HG03521 (cell line): Measurements from ENCODE around the gene FCSK.
"Not testable (repeated sequence)": the region's sequence is repeated elsewhere in the genome, so short reads cannot be mapped to it uniquely, and the experiment has no call there.

Source experiments
- ATAC-seq: cut with Tn5 transposase; IDR thresholded peaks from one replicate; pipeline ENCODE4 v1.9.1; 2021; ENCODE audit warnings: mild to moderate bottlenecking, moderate library complexity; ENCODE audit not compliant: unreplicated experiment

The FCSK gene

DNA sequence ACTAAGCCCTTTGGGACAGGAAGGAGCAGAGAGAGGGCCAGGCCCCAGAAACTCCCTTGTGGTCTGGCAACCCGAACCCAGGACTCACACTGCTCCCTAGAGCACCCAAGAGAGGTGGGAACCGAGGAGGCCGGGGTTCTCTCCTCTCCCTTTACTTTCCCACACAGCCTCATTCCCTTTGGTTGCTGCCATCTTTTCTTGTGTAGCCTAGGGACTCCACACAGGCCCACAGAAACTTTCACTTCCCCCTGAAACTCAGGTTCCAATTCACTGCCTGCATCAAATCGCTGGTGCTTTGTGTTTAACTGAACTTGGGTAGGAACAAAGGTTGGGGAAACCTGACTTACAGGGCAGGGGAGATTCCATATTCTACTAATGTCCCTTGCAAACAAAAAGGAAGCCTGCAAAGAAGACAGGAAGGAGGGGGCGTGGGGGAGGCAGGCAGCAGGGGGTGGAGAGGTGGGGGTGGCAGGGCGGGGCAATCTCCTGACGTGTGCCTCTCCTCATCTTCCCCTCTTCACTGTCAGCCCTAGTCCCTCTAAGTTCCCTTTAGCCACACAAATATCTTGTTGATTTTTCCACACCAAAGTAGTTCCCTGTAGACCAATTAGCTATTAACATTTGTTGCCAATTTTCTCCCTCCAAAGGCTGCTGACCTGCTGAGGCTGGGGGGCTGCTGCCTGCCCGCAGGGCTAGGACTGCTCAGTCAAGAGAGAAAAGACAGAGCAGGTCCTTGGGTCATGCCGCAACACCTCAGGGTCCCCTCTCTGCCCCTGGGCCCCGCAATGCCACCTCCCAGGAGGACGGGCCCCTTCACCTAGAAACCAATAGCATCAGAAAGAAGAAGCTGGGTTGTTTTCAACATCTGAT lies 23.5 kb upstream of the FCSK start:
- ATAC-seq = peak; percentile 47

DNA sequence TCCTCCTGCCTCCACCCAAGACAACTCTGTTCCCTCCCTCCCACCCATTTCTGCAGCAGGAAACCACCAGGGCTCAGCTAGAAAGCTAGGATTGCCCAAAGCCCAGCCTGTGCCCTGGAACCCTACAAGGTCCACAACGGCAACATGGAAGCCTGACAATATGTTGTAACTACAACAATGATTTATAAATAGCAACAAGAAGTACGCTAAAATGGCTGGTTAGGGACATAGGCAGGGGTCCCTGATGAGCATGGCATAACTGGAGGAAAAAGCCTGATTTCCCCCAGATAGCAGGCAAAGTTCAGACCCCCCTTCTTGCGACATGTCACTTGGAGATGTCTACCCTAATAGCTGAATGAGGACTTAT lies 22.1 kb upstream of the FCSK start:
- no peak for ATAC-seq

DNA sequence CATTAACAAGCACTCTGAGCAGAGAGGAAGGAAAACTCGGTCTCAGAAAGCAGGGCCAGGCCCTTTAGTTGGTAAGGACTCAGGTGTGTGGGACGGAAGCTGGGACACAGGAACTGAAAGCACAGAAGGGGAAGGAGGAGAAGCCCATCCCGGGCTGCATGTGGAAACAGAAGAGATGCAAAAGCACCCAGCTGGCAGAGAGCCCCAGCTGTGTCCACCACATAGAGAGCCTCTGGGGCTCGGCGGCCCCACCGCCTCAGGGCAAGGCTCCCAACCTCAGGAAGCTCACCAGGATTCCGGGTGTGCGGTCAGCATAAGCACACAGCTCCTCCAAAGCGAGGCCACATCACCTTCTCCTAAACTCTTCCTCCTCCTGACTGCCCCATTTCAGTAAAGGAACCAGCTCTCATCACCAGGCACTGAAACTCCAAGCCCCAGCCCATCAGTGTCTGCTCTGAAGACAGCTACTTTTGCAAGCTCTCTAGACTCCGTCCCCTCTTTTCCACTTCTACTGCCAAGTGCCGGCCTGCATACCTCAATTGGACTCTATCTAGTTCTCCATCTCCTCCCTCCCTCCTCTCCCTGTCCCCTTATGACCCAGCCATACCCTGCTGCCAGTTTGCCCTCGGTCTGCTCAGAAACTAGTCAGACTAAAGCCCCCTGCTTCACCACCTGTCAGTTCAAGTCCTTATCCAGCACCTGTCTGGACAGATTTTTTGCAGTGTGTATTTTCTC lies 21.5 kb upstream of the FCSK start:
- ATAC-seq = no peak

DNA sequence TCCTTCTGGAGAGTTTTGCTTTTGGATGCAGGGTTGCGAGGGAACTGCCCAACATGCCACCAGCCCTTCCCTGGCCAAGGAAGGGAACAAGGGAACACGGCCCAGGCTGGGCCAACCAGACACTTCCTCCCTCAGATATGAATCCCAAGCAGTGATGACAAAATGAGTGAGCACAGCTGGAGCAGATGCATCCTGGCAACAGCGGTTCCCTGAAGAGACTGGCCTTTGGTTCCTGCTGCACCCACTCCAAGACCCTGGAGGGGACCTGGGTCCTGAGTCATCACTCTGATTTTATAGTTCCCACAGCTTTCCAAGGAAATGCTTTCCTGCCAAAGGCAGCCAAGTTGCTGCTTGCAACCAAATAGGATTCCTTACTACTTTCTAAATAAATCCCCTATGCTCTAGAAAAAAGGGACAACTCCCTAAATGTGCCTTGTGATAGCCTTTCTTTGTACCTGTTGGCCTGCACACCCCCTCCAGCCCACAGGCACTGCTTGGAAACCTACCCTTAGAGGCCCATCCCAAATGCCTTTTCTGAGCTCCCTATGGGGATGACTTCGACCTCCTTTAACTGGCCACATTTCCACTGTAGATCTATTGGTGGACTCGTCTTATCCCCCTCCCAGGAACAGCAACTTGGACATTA lies 20.8 kb upstream of the FCSK start:
- ATAC-seq = no peak

DNA sequence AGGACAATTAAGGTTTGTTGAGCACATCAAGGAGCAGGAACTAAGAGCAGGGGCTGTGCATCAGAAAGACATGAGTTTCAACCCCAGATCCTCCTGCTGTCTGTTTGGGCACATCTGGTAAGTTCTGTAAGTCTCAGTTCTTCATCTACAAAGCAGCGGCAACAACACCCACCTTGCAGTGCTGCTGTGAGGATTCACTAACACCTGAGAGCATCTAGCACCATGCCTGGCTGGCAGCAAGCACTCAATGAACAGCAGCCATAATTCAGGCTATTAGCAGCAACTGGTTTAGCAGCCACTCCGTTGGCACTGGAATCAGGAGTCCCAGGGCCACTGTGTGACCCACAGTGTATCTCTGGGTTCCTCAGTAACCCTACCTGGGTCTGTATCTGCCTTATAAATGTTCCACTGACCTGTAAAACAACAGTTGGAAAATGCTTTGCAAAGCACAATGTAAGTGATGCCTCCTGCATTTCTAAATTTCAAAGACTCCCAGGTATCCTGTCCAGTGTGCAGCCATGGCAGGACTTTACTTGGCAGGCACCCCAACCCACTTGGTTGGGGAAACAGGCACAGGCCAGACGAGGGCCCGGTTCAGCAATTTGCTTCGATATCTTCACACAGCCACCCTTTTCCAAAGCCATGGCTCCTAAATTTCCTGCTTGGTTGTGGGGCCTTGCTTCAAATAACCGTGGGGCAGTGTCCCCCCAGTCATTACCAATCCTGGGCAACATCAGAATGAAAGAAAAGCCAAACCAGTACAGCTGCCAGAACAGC lies 19.7 kb upstream of the FCSK start:
- no peak for ATAC-seq

DNA sequence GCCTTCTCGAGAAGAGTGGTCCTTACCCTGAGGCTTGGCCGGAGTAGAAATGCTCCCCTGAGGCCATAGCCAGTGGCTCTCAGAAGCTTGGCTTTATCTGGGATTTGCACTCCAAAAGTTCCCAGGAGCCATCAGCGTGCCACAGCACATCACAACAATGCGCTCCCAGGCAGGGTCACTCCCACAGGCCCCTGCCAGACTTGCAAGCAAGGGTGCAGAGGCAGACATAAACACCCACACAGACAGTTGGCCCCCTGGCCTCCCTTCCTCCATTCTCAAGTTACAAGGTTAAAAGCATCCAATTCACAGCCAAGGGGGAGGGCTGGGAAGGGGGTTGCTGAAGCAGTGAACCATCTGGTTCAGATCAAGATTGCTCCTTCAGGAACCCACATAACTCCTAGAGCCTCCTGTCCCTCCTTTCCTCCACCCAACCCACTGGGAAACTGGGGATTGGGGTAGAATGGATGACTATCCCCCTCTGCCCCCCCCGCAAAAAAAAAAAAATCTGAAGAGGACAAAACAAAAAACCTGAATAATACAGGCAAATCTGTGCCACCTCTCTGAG lies 17.3 kb upstream of the FCSK start:
- ATAC-seq = no peak

DNA sequence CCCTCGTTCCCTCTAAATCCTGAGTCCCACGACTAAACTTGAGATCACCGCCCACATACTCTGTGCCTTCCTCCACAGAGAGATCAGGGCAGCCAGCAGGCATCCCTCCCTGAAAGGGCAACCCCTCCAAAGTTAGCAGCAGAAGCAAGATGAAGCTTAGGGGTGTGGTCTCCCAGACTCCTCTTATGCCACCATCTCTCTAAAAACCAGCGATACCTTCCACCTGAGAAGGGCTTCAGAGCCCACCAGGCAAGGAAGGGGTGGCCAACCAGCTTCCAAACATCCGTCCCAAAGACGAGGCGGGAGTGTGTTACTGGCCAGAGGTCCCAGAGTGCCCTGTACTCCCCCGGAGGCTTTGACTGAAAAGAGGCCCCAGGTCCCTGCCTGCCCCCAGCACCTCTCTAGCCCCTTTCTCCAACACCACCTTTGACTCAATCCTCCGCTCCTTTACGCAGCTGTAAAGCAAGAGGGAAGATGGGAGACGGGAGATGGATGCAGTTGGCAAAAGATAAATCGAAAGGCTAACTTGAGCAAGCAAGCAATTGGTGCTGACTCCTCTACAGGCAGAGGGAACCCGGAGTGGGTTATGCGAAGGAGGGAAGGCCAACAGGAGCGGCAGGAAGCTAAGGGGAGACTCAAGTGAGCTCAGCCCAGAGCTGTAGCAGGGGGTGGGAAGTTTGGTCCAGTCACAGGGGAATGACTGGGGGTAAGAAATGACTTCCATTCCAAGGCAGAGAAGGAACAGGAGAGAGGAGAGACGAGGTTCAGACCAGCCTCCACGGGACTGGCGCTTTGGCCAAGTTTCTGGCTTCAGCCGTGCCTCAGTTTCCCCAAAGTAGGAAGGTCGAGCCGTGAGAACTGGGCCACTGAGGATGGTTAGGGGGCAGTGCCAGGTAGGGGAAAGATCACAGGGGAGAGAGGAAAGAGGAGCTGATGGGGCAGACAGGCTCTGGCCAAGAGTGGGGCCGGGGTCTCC lies 16.5 kb upstream of the FCSK start:
- ATAC-seq = no peak

DNA sequence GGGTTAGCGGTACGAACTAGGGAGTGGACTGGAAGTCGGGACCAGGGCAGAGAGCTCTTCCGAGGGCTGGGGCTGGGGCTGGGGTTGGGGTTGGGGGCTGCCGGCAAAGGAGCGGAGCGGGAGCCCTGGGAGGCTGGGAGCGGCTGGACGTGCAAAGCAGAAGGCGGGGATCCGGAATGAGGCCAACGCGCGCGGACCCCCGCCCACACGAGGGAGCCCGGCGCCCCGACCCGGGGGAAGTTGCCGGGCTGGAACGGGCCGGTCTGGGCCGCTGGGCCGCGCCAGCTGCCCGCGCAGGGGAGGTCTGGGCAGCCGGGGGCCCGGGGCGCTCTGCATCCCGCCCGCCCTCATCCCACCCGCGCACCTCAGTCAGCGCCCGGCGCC lies 15.8 kb upstream of the FCSK start:
- ATAC-seq = no peak

DNA sequence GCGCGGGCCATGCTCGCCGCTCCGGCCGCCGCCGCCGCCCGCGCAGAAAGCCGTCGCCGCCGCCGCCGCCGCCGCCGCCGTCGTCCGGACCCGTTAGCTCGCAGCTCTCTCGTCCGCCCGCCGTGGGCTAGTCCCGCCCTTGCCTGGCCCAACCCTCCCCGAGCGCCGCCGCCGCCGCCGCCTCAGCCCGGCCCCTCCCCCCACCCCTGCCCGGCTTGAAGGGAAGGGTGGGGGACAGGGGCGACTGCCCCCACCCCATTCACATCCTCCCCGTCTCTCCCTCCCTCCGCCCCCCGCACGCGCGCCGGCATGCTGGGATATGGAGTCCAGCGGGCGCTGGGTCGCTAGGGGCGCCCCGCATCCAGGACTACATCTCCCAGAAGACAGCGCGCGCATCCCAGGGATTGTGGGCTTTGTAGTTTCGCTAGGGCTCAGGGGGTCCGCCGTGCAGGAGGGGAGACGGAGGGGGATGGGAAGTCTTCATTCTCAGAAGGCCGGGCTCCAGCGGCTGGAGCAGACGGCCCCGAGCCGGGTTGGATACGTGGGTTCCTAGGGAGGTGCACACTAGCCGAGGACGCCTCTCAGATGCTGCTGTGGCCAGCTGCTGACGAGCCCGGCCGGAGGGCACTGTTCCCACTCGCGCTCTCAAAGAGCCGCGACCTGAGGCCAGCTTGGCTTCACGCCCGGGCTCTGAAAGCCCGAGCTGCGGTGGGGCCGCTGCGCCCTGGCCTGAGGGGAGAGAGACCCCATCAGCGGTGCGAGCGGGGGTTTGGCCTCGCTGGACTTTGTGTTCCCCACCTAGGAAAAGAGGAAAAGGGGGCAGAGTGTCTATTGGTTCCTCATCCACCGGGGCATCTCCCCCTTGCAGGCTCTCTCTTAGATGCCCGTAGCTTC lies 15.2 kb upstream of the FCSK start, which contains the start of gene ST3GAL2:
TSS of gene ST3GAL2 (minus strand) at position 132 of the 894 bp plus-strand sequence. CDS start 40,570 bp downstream, outside the sequence.
- peak; percentile 86 for ATAC-seq

DNA sequence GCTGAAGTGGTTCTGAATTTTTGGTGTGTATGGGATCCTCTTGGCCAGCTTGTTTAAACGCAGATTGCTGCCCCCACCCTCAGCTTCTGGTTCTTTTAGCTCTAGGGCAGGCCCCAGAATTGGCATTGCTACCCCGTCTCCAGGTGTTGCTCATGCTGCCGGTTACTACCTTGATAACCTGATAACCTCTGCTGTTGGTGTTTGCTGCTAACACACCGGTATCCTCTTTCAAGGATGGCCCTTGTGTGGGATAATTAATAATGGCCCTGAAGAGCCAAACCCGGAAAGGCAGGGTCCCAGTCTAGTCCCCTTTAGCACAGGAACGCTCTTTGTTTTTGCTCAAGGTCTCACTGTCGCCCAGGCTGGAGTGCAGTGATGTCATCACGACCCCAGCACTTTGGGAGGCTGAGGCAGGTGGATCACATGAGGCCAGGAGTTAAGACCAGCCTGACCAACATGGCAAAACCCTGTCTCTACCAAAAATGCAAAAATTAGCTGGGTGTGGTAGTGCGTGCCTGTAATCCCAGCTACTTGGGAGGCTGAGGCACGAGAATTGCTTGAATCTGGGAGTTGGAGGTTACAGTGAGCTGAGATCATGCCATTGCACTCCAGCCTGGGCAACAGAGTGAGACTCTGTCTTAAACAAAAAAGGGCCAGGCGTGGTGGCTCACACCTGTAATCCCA lies 14.2 kb upstream of the FCSK start:
- ATAC-seq = no peak

DNA sequence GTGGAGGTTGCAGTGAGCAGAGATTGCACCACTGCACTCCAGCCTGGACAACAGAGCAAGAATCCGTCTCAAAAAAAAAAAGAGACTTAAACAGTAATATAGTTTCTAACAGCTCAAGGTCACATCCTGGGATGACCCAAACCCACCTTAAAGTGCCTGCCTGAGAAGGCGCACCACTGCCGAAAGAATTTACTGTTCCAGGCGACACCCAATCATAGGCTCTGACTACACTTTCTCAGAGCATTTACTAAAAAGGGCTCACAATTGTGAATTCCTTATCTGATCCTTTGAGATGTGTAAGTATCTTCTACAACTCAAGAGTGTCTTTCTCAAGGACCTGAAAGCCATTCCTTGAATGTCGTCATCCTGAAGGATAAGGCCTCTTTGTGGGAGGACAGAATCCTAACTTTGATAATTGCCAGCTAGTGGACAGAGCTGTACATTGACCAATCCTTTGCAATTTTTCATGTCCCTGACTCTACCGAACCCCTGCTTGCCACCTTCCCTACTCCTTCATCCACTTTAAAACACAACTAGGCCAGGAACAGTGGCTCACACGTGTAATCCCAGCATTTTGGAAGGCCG lies 12.9 kb upstream of the FCSK start:
- ATAC-seq = no peak

DNA sequence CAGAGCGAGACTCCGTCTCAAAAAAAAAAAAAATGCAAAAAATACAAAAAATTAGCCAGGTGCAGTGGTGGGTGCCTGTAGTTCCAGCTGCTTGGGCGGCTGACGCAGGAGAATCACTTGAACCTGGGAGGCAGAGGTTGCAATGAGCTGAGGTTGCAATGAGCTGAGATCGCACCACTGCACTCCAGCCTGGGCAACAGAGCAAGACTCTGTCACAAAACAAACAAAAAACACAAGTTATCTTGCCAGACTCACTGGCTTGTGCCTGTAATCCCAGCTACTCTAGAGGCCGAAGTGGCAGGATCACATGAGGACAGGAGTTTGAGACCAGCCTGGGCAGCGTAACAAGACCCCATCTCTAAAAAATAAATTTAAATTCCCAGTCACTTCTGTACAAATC lies 12.1 kb upstream of the FCSK start:
- ATAC-seq = no peak

DNA sequence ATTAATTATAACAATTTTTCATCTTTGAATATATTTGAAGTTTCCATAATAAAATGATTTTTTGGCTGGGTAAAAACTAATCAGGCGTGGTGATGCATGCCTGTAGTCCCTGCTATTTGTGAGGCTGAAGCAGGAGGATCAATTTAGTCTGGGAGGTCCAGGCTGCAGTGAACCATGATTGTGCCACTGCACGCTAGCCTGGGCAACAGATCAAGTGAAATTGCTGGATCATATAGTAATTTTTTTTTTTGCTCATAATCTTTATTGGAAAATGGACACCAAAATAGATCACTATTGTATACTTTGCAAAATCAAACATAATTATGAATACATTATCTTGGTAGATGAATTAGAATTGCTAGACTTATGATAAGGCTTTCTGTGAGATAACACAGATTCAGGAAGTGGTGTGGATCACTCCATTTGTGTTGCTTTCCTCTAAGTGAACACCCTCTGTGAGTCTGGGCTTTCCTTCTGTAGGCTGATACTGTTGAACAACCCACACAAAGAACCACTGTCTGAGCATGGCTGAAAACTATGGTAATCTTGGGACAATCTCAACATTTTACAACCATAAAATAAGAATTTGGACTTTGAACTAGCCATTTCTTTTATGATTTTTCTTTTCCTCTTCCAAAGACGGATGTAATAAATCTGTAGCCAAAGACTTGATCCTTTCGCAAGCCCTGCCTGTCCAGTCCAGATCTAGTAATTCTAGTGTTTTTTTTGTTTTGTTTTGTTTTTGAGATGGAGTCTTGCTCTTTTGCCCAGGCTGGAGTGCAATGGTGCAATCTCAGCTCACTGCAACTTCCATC lies 9.9 kb upstream of the FCSK start:
- ATAC-seq = no peak

DNA sequence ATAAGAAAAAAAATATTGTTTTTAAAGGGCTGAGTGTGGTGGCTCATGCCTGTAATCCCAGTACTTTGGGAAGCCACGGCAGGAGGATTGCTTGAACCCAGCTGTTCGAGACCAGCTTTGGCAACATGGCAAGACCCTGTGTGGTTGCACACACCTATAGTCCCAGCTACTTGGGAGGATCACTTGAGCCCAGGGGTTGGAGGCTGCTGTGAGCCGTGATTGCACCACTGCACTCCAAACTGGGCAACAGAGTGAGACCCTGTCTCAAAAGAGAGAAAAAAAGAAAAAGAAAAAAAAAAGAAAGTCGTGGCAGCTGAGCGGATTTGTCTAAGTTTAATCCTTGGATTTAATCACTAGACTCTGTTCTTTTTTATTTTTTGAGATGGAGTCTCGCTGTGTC lies 6.3 kb upstream of the FCSK start:
- ATAC-seq = no peak

DNA sequence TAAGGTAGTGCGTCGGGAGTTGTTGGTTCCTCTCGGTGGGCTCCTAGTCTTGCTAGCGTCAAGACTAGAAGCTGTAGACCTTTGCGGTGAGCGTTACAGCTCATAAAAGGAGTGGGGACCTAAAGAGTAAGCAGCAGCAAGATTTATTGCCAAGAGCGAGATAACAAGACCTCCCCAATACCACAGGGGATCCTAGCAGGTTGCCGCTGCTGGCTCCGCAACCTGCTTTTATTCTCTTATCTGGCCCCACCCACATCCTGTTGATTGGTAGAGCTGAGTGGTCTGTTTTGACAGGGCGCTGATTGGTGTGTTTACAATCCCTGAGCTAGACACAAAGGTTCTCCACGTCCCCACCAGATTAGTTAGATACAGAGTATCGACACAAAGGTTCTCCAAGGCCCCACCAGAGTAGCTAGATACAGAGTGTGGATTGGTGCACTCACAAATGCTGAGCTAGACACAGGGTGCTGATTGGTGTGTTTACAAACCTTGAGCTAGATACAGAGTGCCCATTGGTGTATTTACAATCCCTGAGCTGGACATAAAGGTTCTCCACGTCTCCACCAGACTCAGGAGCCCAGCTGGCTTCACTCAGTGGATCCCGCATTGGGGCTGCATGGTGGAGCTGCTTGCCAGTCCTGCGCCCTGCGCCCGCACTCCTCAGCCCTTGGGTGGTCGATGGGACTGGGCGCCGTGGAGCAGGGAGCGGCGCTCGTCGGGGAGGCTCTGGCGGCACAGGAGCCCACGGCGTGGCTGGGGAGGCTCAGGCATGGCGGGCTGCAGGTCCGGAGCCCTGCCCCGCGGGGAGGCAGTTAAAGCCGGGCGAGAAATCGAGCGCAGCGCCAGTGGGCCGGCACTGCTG lies 4.0 kb upstream of the FCSK start:
- not testable (repeated sequence) for ATAC-seq

DNA sequence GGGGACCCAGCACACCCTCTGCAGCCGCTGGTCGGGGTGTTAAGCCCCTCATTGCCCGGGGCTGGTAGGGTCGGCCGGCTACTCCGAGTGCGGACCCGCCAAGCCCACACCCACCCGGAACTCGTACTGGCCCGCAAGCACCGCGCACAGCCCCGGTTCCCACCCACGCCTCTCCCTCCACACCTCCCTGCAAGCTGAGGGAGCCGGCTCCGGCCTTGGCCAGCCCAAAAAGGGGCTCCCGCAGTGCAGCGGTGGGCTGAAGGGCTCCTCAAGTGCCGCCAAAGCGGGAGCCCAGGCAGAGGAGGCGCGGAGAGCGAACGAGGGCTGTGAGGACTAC lies 3.4 kb upstream of the FCSK start:
- ATAC-seq = not testable (repeated sequence)
